Tibial nerve (tissue), 4 donors: ENCODE results near the gene IRF4. TPM values are rescaled to one million over a fixed set of nuclear protein-coding genes. Genes with fewer than 3 reads are reported as not detected.
"Not testable (repeated sequence)": the region's sequence is repeated elsewhere in the genome, so short reads cannot be mapped to it uniquely, and the experiment has no call there.

Source experiments
- DNase-seq, 2 donors: peaks; one replicate each; pipeline ENCODE4 v3.0.0-alpha.2; 2019; ENCODE audit warnings: low spot score in 2 of 2
- H3K27ac ChIP-seq, 4 donors: fragments of 200-600 bp; sonication (generic) in 3 of 4; one replicate each; pipeline ENCODE4 v1.5.1; 2017 to 2019; ENCODE audit warnings: mild to moderate bottlenecking in 1 of 4
- H3K27me3 ChIP-seq, 2 donors: fragments of 200-600 bp; sonication (generic) in 1 of 2; one replicate each; pipeline versions ENCODE4 v1.5.1 to v1.6.0; 2017 to 2019
- H3K36me3 ChIP-seq, 3 donors: fragments of 200-600 bp; sonication (generic); one replicate each; pipeline ENCODE4 v1.5.1; 2018 to 2019
- H3K4me1 ChIP-seq, 4 donors: fragments of 200-600 bp; sonication (generic) in 3 of 4; one replicate each; pipeline ENCODE4 v1.5.1; 2017 to 2019
- H3K4me3 ChIP-seq, 4 donors: fragments of 200-600 bp; sonication (generic) in 3 of 4; one replicate each; pipeline ENCODE4 v1.5.1; 2017 to 2019; ENCODE audit warnings: mild to moderate bottlenecking in 1 of 4, moderate library complexity in 1 of 4
- H3K9me3 ChIP-seq, 4 donors: fragments of 200-600 bp; sonication (generic) in 3 of 4; one replicate each; pipeline ENCODE4 v1.5.1; 2017 to 2019
- CTCF ChIP-seq, 5 experiments: fragments of 200-600 bp in 3 of 5; fragments of 450-650 bp in 2 of 5; sonication (generic) in 3 of 5; IDR thresholded peaks; one replicate each; pipeline ENCODE4 v1.5.1; 2016 to 2019; ENCODE audit warnings: antibody characterized with exemption in 5 of 5, mild to moderate bottlenecking in 3 of 5, moderate library complexity in 2 of 5
- EP300 ChIP-seq, 2 donors: sonication (generic); formaldehyde crosslinking; IDR thresholded peaks; one replicate each; pipeline ENCODE4 v1.6.1; 2017; ENCODE audit warnings: antibody characterized with exemption in 2 of 2, mild to moderate bottlenecking in 1 of 2
- POLR2A ChIP-seq, 2 donors: fragments of 450-650 bp; IDR thresholded peaks; one replicate each; pipeline ENCODE4 v1.6.1; 2017; ENCODE audit warnings: antibody characterized with exemption in 2 of 2, mild to moderate bottlenecking in 2 of 2, moderate library complexity in 2 of 2
- WGBS, 2 donors: methylation state at CpG; one replicate each; pipeline ENCODE4 v1.1.5; 2018; 5-methylcytosine and 5-hydroxymethylcytosine counted together
- total RNA-seq, 4 donors: library from RNA; depleted of rRNA; stranded (reverse); fragments of >200 nt; gene quantifications; one replicate each; pipeline ENCODE4 v1.1.0, GENCODE V29; 2016

The IRF4 gene
- total RNA-seq, 4 donors from 2014 or later: 0.22 to 6.9 (median 2.3) TPM

DNA sequence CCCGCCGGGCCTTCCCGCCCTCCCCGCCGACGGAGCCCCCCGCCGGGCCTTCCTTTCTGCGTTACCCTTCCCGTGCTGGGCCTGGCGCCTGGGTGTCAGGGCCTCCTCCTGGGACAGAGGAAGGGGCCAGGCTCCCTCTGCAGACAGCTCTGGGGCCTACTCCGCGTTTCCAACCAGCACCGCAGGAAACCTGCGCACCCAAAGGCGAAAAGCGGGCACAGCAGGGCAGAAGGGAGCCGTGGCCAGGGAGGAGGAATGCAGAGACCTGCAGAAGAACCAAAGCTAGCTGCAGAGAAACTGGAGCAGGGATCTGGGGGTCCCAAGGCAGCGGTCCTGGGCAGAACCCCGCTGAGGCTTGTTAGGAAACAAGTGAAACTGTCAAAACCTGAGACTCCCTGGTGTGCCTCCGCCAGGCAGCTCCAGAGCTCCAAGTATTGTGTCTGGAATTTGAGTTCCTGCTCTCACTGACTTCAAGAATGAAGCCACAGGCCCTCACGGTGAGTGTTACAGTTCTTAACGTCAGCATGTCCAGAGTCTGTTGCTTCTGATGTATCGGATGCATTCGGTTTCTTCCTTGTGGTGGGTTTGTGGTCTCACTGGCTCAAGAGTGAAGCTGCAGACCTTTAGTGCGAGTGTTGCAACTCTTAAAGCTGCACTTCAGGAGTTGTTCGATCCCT lies 33.3 kb downstream of the IRF4 start:
- WGBS, 2 donors: 88 to 89% methylated on average over 19 to 25 of the region's 27 CpGs
- TF ChIP-seq EP300 (IDR thresholded peaks at IDR 0.05): no peak
- TF ChIP-seq POLR2A (IDR thresholded peaks at IDR 0.05): no peak
- TF ChIP-seq CTCF (IDR thresholded peaks at IDR 0.05): no peak
- no peak for DNase-seq

GRCh38 chr6:425418-425788 lies 33.9 kb downstream of the IRF4 start:
- 50 to 79% methylated on average over 6 to 7 of the region's 7 CpGs for WGBS, 2 donors
- H3K27ac ChIP-seq, DNase-seq, H3K4me3 ChIP-seq, H3K4me1 ChIP-seq, H3K9me3 ChIP-seq, H3K27me3 ChIP-seq, H3K36me3 ChIP-seq: not testable (repeated sequence)

More for the DNA sequence above, 33.3 kb downstream of the IRF4 start:
- H3K27ac ChIP-seq: no peak overlapping the region
- no peaks in the 10 kb centered on the region for H3K36me3 ChIP-seq
- no peaks in the 10 kb centered on the region for H3K27me3 ChIP-seq
- H3K9me3 ChIP-seq: peaks cover 0 to 11% (median 0%) of the 10 kb centered on the region in 4 donors
- no peaks in the 10 kb centered on the region for H3K4me1 ChIP-seq
- H3K4me3 ChIP-seq: no peak overlapping the region

GRCh38 chr6:426198-426738 lies 34.7 kb downstream of the IRF4 start:
- H3K4me3 ChIP-seq, H3K27ac ChIP-seq, H3K27me3 ChIP-seq, H3K36me3 ChIP-seq, H3K9me3 ChIP-seq, H3K4me1 ChIP-seq, DNase-seq: not testable (repeated sequence)
- WGBS, 2 donors: 92 to 100% methylated on average over 13 to 22 of the region's 45 CpGs

- Histone ChIP-seq H3K27ac (no peak overlapping the region), H3K27me3 (no peaks in the 10 kb centered on the region), H3K36me3 (no peaks in the 10 kb centered on the region), H3K4me3 (no peak overlapping the region), H3K9me3 (no peaks in the 10 kb centered on the region), H3K4me1 (no peaks in the 10 kb centered on the region)
- TF ChIP-seq CTCF (IDR thresholded peaks at IDR 0.05): no peak
- no peak for TF ChIP-seq POLR2A (IDR thresholded peaks at IDR 0.05)
- no peak for TF ChIP-seq EP300 (IDR thresholded peaks at IDR 0.05)
- 84 to 87% methylated on average over 11 of the region's 11 CpGs for WGBS, 2 donors
- DNase-seq: no peak
These were observed 36.6 kb downstream of the IRF4 start for GRCh38 chr6:428047-428603.

GRCh38 chr6:429515-430121 lies 38.1 kb downstream of the IRF4 start:
- Histone ChIP-seq H3K27ac (no peak overlapping the region), H3K4me1 (no peaks in the 10 kb centered on the region), H3K27me3 (no peaks in the 10 kb centered on the region), H3K9me3 (no peaks in the 10 kb centered on the region), H3K36me3 (no peaks in the 10 kb centered on the region), H3K4me3 (no peak overlapping the region)
- TF ChIP-seq EP300 (IDR thresholded peaks at IDR 0.05) (no peak), CTCF (IDR thresholded peaks at IDR 0.05) (no peak), POLR2A (IDR thresholded peaks at IDR 0.05) (no peak)
- WGBS, 2 donors: 77 to 85% methylated on average over 4 of the region's 4 CpGs
- no peak for DNase-seq

GRCh38 chr6:431504-431903 lies 40.0 kb downstream of the IRF4 start:
- Histone ChIP-seq H3K4me1 (no peaks in the 10 kb centered on the region), H3K27ac (no peak overlapping the region), H3K36me3 (no peaks in the 10 kb centered on the region), H3K4me3 (no peak overlapping the region), H3K27me3 (no peaks in the 10 kb centered on the region), H3K9me3 (no peaks in the 10 kb centered on the region)
- no peak for DNase-seq
- TF ChIP-seq EP300 (IDR thresholded peaks at IDR 0.05): no peak
- TF ChIP-seq POLR2A (IDR thresholded peaks at IDR 0.05): no peak
- no peak for TF ChIP-seq CTCF (IDR thresholded peaks at IDR 0.05)
- 87 to 93% methylated on average over 10 of the region's 10 CpGs for WGBS, 2 donors
